MM.1S (cell line): Measurements from ENCODE around the gene GPHN.

ENCODE experiments used
- DNase-seq: peaks from one replicate; pipeline ENCODE4 v3.0.0-alpha.2; 2015
- H2AFZ ChIP-seq: fragments of 300-600 bp; sonication (generic); 2 replicates; pipeline ENCODE4 v1.6.0; 2016; ENCODE audit warnings: antibody characterized with exemption, low read length
- H3F3A ChIP-seq: fragments of 300-600 bp; sonication (generic); 2 replicates; pipeline ENCODE4 v1.6.1; 2016; ENCODE audit warnings: mild to moderate bottlenecking, antibody characterized with exemption, low read length, moderate library complexity, mixed read lengths; ENCODE audit not compliant: insufficient read depth
- H3K27ac ChIP-seq: fragments of 300-600 bp; sonication (generic); 2 replicates; pipeline ENCODE4 v1.5.1; 2016; ENCODE audit warnings: mild to moderate bottlenecking, low read length
- H3K27me3 ChIP-seq: fragments of 300-600 bp; sonication (generic); replicated peaks from 2 replicates; pipeline ENCODE4 v1.6.0; 2016; ENCODE audit warnings: low read length; ENCODE audit not compliant: insufficient read depth
- H3K36me3 ChIP-seq: fragments of 300-600 bp; sonication (generic); replicated peaks from 2 replicates; pipeline ENCODE4 v1.6.1; 2016; ENCODE audit warnings: mild to moderate bottlenecking, low read length, mixed read lengths; ENCODE audit not compliant: insufficient read depth
- H3K4me1 ChIP-seq: fragments of 300-600 bp; sonication (generic); 2 replicates; pipeline ENCODE4 v1.6.1; 2016; ENCODE audit warnings: low read length, mixed read lengths
- H3K4me2 ChIP-seq: fragments of 300-600 bp; sonication (generic); 2 replicates; pipeline ENCODE4 v1.6.0; 2016; ENCODE audit warnings: low read depth, low read length
- H3K4me3 ChIP-seq: fragments of 300-600 bp; sonication (generic); 2 replicates; pipeline ENCODE4 v1.5.1; 2016; ENCODE audit warnings: low read length, mixed read lengths
- H3K79me2 ChIP-seq: fragments of 300-600 bp; sonication (generic); 2 replicates; pipeline ENCODE4 v1.6.1; 2016; ENCODE audit warnings: mixed run types, low read length, mixed read lengths
- H3K9ac ChIP-seq: fragments of 300-600 bp; sonication (generic); 2 replicates; pipeline ENCODE4 v1.6.1; 2016; ENCODE audit warnings: low read length, mixed read lengths
- H3K9me2 ChIP-seq: fragments of 300-600 bp; sonication (generic); replicated peaks from 2 replicates; pipeline ENCODE4 v1.6.1; 2016; ENCODE audit warnings: mild to moderate bottlenecking, low read length, mixed read lengths; ENCODE audit not compliant: insufficient read depth
- H3K9me3 ChIP-seq: fragments of 300-600 bp; sonication (generic); replicated peaks from 2 replicates; pipeline ENCODE4 v1.6.1; 2016; ENCODE audit warnings: mild to moderate bottlenecking, low read length, mixed read lengths; ENCODE audit not compliant: insufficient read depth
- H4K20me1 ChIP-seq: fragments of 300-600 bp; sonication (generic); 2 replicates; pipeline ENCODE4 v1.6.1; 2016; ENCODE audit warnings: mild to moderate bottlenecking, low read length, moderate library complexity, mixed read lengths; ENCODE audit not compliant: insufficient read depth
- EZH2 ChIP-seq: fragments of 300-600 bp; sonication (generic); optimal IDR thresholded peaks from 2 replicates; pipeline ENCODE3; 2017; ENCODE audit warnings: low read depth, mild to moderate bottlenecking, antibody characterized with exemption, low read length, mixed read lengths
- EZH2phosphoT487 ChIP-seq: fragments of 300-600 bp; sonication (generic); IDR thresholded peaks from 2 replicates; pipeline ENCODE4 v1.6.1; 2018; ENCODE audit warnings: antibody characterized with exemption, low read length
- TF ChIP-seq, protein P1 (sequence below): fragments of 300-600 bp; sonication (generic); IDR thresholded peaks from 2 replicates; pipeline ENCODE4 v1.5.1; 2016; ENCODE audit warnings: antibody characterized with exemption, low read length, mixed read lengths

GPHN gene

DNA sequence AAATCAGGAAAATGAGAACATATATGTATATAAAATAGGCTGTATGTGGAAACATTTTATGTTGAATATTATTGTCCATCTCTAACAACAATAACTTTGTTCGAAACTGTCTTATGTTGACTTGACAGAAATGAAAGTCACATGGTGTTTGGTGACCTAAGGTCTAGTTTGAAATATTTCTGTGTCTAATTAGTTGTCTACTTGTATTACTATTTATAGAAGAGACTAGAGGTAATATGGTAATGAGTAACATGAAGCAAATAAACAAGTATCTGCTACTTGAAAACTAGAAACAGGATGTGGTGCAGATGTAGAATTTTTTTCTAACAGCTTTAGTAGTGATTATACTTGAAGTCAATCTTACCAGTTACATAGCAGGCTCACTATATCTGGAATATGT lies 3.9 kb downstream of the GPHN start:
- peak; percentile 21 for DNase-seq
- peaks cover 13% of the 10 kb centered on the region; the same call in 1 of the 2 replicates for H3K4me1 ChIP-seq
- H2AFZ ChIP-seq: no peak overlapping the region
- H3K4me2 ChIP-seq: peak overlapping the region; percentile 29; the same call in 1 of the 2 replicates
- peaks cover 22% of the 10 kb centered on the region for H3F3A ChIP-seq
- H3K9me2 ChIP-seq: no peaks in the 10 kb centered on the region
- no peaks in the 10 kb centered on the region for H3K36me3 ChIP-seq
- H3K9me3 ChIP-seq: no peaks in the 10 kb centered on the region
- peaks cover 79% of the 10 kb centered on the region for H3K79me2 ChIP-seq
- H3K4me3 ChIP-seq: no peak overlapping the region
- no peak overlapping the region for H3K27ac ChIP-seq
- no peaks in the 10 kb centered on the region; the same call in 1 of the 2 replicates for H4K20me1 ChIP-seq
- TF ChIP-seq, protein P1, sequence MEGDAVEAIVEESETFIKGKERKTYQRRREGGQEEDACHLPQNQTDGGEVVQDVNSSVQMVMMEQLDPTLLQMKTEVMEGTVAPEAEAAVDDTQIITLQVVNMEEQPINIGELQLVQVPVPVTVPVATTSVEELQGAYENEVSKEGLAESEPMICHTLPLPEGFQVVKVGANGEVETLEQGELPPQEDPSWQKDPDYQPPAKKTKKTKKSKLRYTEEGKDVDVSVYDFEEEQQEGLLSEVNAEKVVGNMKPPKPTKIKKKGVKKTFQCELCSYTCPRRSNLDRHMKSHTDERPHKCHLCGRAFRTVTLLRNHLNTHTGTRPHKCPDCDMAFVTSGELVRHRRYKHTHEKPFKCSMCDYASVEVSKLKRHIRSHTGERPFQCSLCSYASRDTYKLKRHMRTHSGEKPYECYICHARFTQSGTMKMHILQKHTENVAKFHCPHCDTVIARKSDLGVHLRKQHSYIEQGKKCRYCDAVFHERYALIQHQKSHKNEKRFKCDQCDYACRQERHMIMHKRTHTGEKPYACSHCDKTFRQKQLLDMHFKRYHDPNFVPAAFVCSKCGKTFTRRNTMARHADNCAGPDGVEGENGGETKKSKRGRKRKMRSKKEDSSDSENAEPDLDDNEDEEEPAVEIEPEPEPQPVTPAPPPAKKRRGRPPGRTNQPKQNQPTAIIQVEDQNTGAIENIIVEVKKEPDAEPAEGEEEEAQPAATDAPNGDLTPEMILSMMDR: no peak
- TF ChIP-seq EZH2phosphoT487 (no peak), EZH2 (no peak)
- no peaks in the 10 kb centered on the region for H3K27me3 ChIP-seq
- H3K9ac ChIP-seq: no peak overlapping the region

GRCh38 chr14:66514213-66514612 lies 6.3 kb downstream of the GPHN start:
- Histone ChIP-seq H2AFZ (no peak overlapping the region), H3K27me3 (no peaks in the 10 kb centered on the region), H3K36me3 (no peaks in the 10 kb centered on the region), H3K4me2 (no peak overlapping the region), H3K27ac (no peak overlapping the region), H3K9me2 (no peaks in the 10 kb centered on the region), H3K9me3 (no peaks in the 10 kb centered on the region), H4K20me1 (no peaks in the 10 kb centered on the region; the same call in 1 of the 2 replicates), H3F3A (peaks cover 6% of the 10 kb centered on the region; the same call in 1 of the 2 replicates), H3K4me3 (no peak overlapping the region), H3K9ac (no peak overlapping the region), H3K79me2 (peaks cover 86% of the 10 kb centered on the region), H3K4me1 (peaks cover 13% of the 10 kb centered on the region; the same call in 1 of the 2 replicates)
- no peak for DNase-seq
- TF ChIP-seq EZH2phosphoT487 (no peak), EZH2 (no peak)
- TF ChIP-seq, protein P1: no peak

DNA sequence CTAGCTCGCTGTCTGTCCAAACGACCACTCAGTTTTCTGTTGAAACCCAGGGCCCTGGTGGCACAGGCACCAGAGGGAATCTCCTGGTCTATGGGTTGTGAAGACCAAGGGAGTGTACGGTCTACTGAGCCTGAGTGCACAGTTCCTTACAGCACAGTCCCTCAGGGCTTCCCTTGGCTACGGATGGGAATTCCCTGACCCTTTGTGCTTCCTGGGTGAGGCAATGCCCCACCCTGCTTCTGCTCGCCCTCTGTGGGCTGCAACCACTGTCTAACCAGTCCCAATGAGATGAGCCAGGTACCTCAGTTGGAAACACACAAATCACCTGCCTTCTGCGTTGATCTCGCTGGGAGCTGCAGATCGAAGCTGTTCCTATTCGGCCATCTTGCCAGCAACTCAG lies 22.6 kb downstream of the GPHN start:
- H3K4me1 ChIP-seq: no peaks in the 10 kb centered on the region
- no peaks in the 10 kb centered on the region for H3K27me3 ChIP-seq
- H3F3A ChIP-seq: no peaks in the 10 kb centered on the region
- no peak overlapping the region for H3K4me3 ChIP-seq
- no peak overlapping the region for H2AFZ ChIP-seq
- H3K9me2 ChIP-seq: no peaks in the 10 kb centered on the region
- no peak for DNase-seq
- H3K9me3 ChIP-seq: no peaks in the 10 kb centered on the region
- H3K36me3 ChIP-seq: no peaks in the 10 kb centered on the region
- H3K9ac ChIP-seq: no peak overlapping the region
- H3K4me2 ChIP-seq: no peak overlapping the region
- no peak for TF ChIP-seq EZH2
- no peak for TF ChIP-seq EZH2phosphoT487
- TF ChIP-seq, protein P1: no peak
- peaks cover 39% of the 10 kb centered on the region for H3K79me2 ChIP-seq
- H3K27ac ChIP-seq: no peak overlapping the region
- H4K20me1 ChIP-seq: no peaks in the 10 kb centered on the region
